ENCODE results near the gene SMAP1.

DNA sequence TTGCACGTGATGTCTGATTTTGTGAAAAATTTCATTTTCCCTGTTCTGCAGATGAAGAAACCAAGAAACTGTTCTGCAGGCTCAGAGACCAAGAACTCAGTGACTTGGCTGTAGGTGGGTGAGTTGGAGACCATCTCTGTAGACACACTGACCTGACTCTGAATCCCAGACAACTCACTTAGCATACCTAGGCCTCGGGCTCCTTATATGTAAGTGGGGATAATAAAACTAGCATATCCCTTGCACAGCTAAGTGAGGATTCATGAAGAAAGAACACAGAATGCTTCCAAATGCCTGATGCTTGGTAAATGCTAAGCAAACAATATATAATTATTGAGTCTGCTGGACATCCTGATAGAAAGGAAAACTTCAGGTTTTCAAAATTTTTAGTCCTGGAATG lies 218.4 kb downstream of the SMAP1 start:
- TF ChIP-seq CREB1 (IDR thresholded peaks at IDR 0.05) (no peak), CREB1 (CRISPR knock-in tag; IDR thresholded peaks at IDR 0.05) (no peak), TBL1XR1 (IDR thresholded peaks at IDR 0.05; ENCODE audit: low read length in 2 of 2) (no peak), RFX5 (IDR thresholded peaks at IDR 0.05; ENCODE audit: low read depth, low read length) (no peak), NFATC3 (IDR thresholded peaks at IDR 0.05) (no peak), MAFK (IDR thresholded peaks at IDR 0.05; ENCODE audit: low read length) (no peak), ZSCAN32 (CRISPR knock-in tag; IDR thresholded peaks at IDR 0.05) (no peak), EP400 (IDR thresholded peaks at IDR 0.05) (no peak), POLR2A (conservative IDR thresholded peaks at IDR 0.05) (no peak), TAL1 (IDR thresholded peaks at IDR 0.05) (no peak), KAT7 (CRISPR knock-in tag; IDR thresholded peaks at IDR 0.05; ENCODE audit: borderline replicate concordance) (no peak), TCF3 (CRISPR knock-in tag; IDR thresholded peaks at IDR 0.05) (no peak)
- TF ChIP-seq, protein P1, sequence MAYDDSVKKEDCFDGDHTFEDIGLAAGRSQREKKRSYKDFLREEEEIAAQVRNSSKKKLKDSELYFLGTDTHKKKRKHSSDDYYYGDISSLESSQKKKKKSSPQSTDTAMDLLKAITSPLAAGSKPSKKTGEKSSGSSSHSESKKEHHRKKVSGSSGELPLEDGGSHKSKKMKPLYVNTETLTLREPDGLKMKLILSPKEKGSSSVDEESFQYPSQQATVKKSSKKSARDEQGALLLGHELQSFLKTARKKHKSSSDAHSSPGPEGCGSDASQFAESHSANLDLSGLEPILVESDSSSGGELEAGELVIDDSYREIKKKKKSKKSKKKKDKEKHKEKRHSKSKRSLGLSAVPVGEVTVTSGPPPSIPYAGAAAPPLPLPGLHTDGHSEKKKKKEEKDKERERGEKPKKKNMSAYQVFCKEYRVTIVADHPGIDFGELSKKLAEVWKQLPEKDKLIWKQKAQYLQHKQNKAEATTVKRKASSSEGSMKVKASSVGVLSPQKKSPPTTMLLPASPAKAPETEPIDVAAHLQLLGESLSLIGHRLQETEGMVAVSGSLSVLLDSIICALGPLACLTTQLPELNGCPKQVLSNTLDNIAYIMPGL (CRISPR knock-in tag; IDR thresholded peaks at IDR 0.05), result no peak
- TF ChIP-seq, protein P2, sequence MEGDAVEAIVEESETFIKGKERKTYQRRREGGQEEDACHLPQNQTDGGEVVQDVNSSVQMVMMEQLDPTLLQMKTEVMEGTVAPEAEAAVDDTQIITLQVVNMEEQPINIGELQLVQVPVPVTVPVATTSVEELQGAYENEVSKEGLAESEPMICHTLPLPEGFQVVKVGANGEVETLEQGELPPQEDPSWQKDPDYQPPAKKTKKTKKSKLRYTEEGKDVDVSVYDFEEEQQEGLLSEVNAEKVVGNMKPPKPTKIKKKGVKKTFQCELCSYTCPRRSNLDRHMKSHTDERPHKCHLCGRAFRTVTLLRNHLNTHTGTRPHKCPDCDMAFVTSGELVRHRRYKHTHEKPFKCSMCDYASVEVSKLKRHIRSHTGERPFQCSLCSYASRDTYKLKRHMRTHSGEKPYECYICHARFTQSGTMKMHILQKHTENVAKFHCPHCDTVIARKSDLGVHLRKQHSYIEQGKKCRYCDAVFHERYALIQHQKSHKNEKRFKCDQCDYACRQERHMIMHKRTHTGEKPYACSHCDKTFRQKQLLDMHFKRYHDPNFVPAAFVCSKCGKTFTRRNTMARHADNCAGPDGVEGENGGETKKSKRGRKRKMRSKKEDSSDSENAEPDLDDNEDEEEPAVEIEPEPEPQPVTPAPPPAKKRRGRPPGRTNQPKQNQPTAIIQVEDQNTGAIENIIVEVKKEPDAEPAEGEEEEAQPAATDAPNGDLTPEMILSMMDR (IDR thresholded peaks at IDR 0.05 in 2 of 3, conservative IDR thresholded peaks at IDR 0.05 in 1 of 3; ENCODE audit: insufficient read depth in 2 of 3, low read depth in 1 of 3, low read length in 3 of 3), result no peak
- TF ChIP-seq, protein P3, sequence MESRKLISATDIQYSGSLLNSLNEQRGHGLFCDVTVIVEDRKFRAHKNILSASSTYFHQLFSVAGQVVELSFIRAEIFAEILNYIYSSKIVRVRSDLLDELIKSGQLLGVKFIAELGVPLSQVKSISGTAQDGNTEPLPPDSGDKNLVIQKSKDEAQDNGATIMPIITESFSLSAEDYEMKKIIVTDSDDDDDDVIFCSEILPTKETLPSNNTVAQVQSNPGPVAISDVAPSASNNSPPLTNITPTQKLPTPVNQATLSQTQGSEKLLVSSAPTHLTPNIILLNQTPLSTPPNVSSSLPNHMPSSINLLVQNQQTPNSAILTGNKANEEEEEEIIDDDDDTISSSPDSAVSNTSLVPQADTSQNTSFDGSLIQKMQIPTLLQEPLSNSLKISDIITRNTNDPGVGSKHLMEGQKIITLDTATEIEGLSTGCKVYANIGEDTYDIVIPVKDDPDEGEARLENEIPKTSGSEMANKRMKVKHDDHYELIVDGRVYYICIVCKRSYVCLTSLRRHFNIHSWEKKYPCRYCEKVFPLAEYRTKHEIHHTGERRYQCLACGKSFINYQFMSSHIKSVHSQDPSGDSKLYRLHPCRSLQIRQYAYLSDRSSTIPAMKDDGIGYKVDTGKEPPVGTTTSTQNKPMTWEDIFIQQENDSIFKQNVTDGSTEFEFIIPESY (CRISPR knock-in tag; IDR thresholded peaks at IDR 0.05), result no peak

Measured in K562 (cell line).